GM12878 (cell line): Measurements from ENCODE around the gene SYF2. TPM values are rescaled to one million over a fixed set of nuclear protein-coding genes. Genes with fewer than 3 reads are reported as not detected.

Experiments used
- CREB1 ChIP-seq: IDR thresholded peaks from 2 replicates; pipeline ENCODE4 v1.6.1; 2012; ENCODE audit warnings: low read depth, mild to moderate bottlenecking, inconsistent platforms
- GABPA ChIP-seq: IDR thresholded peaks from 2 replicates; pipeline ENCODE4 v1.6.1; 2014; ENCODE audit warnings: antibody characterized with exemption, low read depth, mild to moderate bottlenecking, inconsistent platforms
- GATAD2B ChIP-seq: fragments of 450-650 bp; conservative IDR thresholded peaks from 2 replicates; pipeline ENCODE4 v1.6.1; 2017; ENCODE audit warnings: low read depth, mild to moderate bottlenecking, moderate library complexity
- HDGF ChIP-seq: fragments of 450-650 bp; IDR thresholded peaks from 2 replicates; pipeline ENCODE4 v1.6.1; 2016; ENCODE audit warnings: antibody characterized with exemption
- JUNB ChIP-seq: IDR thresholded peaks from 2 replicates; pipeline ENCODE4 v1.6.1; 2016; ENCODE audit warnings: antibody characterized with exemption, mild to moderate bottlenecking
- LARP7 ChIP-seq: fragments of 450-650 bp; IDR thresholded peaks from 2 replicates; pipeline ENCODE4 v1.6.1; 2017; ENCODE audit warnings: mild to moderate bottlenecking
- MTA2 ChIP-seq: fragments of 450-650 bp; IDR thresholded peaks from 2 replicates; pipeline ENCODE4 v1.6.1; 2016; ENCODE audit warnings: low read depth, mild to moderate bottlenecking, moderate library complexity
- MTA3 ChIP-seq: IDR thresholded peaks from 2 replicates; pipeline ENCODE4 v1.6.1; 2012; ENCODE audit warnings: low read length, inconsistent platforms, borderline replicate concordance
- NFIC ChIP-seq: IDR thresholded peaks from 2 replicates; pipeline ENCODE4 v1.6.1; 2012; ENCODE audit warnings: low read depth, mild to moderate bottlenecking, inconsistent platforms, low read length, moderate library complexity
- POLR2AphosphoS2 ChIP-seq: IDR thresholded peaks from 2 replicates; pipeline ENCODE4 v1.6.1; 2011; ENCODE audit warnings: low read depth, mild to moderate bottlenecking, low read length, improper control_type of control experiment, moderate library complexity
- SMARCA5 ChIP-seq: fragments of 450-650 bp; IDR thresholded peaks from 2 replicates; pipeline ENCODE4 v1.6.1; 2017; ENCODE audit warnings: mild to moderate bottlenecking
- SMC3 ChIP-seq: IDR thresholded peaks from 2 replicates; pipeline ENCODE4 v1.6.1; 2011; ENCODE audit warnings: low read length, improper control_type of control experiment, borderline replicate concordance
- SP1 ChIP-seq: IDR thresholded peaks from one replicate; pipeline ENCODE4 v1.6.1; 2011; ENCODE audit warnings: low read depth, low read length
- SREBF2 ChIP-seq: IDR thresholded peaks from 2 replicates; pipeline ENCODE4 v1.6.1; 2012; ENCODE audit warnings: mild to moderate bottlenecking, low read length
- ZNF217 ChIP-seq: fragments of 450-650 bp; IDR thresholded peaks from 2 replicates; pipeline ENCODE4 v1.6.1; 2017; ENCODE audit warnings: antibody characterized with exemption, mild to moderate bottlenecking
- ZNF622 ChIP-seq: fragments of 450-650 bp; IDR thresholded peaks from 2 replicates; pipeline ENCODE4 v1.6.1; 2017; ENCODE audit warnings: mild to moderate bottlenecking, inconsistent platforms
- ZSCAN29 ChIP-seq: fragments of 450-650 bp; IDR thresholded peaks from 2 replicates; pipeline ENCODE4 v1.6.1; 2017; ENCODE audit warnings: mild to moderate bottlenecking, moderate library complexity
- polyA plus RNA-seq, 11 experiments: library from polyadenylated mRNA; depleted of rRNA in 4 of 11; unstranded in 6 of 11; stranded (reverse) in 5 of 11; fragments of >200 nt; fragmentation: Nextera tagmentation in 4 of 11; fragmentation: Illumina TruSeq in 1 of 11; extraction: Ambion mirVana in 4 of 11; extraction: Trizol in 1 of 11; gene quantifications; 1 replicate in 1 of 11; 2 replicates in 10 of 11; pipeline versions ENCODE4 v1.2.1 to v1.2.3, GENCODE V29; 2011 to 2016; ENCODE audit warnings: inconsistent platforms in 2 of 11, missing spikeins in 2 of 11, low read depth in 1 of 11
- total RNA-seq, 4 experiments: library from RNA; depleted of rRNA in 3 of 4; stranded (reverse); fragments of >200 nt in 3 of 4; fragmentation: Illumina TruSeq in 1 of 4; extraction: Trizol in 1 of 4; gene quantifications; 2 replicates each; pipeline versions ENCODE4 v1.2.1 to v1.2.3, GENCODE V29; 2013 to 2021
- TF ChIP-seq, protein P1 (sequence below): fragments of 450-650 bp; IDR thresholded peaks from 2 replicates; pipeline ENCODE4 v1.6.1; 2017; ENCODE audit warnings: antibody characterized with exemption, mild to moderate bottlenecking, moderate library complexity
- TF ChIP-seq, protein P2 (sequence below): fragments of 450-650 bp; IDR thresholded peaks from 2 replicates; pipeline ENCODE4 v1.6.1; 2017; ENCODE audit warnings: low read depth, mild to moderate bottlenecking, moderate library complexity
- TF ChIP-seq, protein P3 (sequence below): fragments of 450-650 bp; IDR thresholded peaks from 2 replicates; pipeline ENCODE4 v1.6.1; 2018; ENCODE audit warnings: borderline replicate concordance, mild to moderate bottlenecking; ENCODE audit not compliant: partially characterized antibody

The SYF2 gene
- total and polyA plus RNA-seq, 10 of the 15 experiments (the other 5 are each of a cell fraction or from before 2014, with no cell fraction given): 20.3 to 70.5 (median 35.3) TPM

DNA sequence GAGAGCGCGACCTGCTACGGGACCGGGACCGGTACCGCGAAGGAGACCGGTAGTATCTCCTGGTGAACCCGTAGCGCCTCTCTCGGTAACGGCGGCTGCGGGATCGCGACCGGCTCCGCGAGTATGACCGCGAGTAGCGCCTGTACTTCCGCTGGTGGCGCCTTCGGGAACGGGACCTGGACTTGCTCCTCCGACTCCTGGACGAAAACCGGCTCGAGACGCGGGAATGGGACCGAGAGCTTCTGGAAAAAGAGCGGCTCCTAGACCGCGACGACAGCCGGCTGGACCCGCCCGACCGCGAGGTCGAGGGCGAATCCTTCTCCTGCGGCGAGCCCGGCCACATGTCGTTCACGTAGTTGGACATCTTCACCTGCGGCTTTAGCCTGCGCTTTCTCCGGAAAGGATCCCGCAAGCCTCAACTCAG lies 14.3 kb upstream of the SYF2 start (continued):
- TF ChIP-seq, protein P1, sequence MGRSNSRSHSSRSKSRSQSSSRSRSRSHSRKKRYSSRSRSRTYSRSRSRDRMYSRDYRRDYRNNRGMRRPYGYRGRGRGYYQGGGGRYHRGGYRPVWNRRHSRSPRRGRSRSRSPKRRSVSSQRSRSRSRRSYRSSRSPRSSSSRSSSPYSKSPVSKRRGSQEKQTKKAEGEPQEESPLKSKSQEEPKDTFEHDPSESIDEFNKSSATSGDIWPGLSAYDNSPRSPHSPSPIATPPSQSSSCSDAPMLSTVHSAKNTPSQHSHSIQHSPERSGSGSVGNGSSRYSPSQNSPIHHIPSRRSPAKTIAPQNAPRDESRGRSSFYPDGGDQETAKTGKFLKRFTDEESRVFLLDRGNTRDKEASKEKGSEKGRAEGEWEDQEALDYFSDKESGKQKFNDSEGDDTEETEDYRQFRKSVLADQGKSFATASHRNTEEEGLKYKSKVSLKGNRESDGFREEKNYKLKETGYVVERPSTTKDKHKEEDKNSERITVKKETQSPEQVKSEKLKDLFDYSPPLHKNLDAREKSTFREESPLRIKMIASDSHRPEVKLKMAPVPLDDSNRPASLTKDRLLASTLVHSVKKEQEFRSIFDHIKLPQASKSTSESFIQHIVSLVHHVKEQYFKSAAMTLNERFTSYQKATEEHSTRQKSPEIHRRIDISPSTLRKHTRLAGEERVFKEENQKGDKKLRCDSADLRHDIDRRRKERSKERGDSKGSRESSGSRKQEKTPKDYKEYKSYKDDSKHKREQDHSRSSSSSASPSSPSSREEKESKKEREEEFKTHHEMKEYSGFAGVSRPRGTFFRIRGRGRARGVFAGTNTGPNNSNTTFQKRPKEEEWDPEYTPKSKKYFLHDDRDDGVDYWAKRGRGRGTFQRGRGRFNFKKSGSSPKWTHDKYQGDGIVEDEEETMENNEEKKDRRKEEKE: 0 out of 2 replicates have a peak, but pooled peaks have one; percentile 29
- TF ChIP-seq NFIC: no peak
- TF ChIP-seq GABPA: no peak
- TF ChIP-seq JUNB: no peak
- no peak for TF ChIP-seq MTA3
- TF ChIP-seq, protein P2, sequence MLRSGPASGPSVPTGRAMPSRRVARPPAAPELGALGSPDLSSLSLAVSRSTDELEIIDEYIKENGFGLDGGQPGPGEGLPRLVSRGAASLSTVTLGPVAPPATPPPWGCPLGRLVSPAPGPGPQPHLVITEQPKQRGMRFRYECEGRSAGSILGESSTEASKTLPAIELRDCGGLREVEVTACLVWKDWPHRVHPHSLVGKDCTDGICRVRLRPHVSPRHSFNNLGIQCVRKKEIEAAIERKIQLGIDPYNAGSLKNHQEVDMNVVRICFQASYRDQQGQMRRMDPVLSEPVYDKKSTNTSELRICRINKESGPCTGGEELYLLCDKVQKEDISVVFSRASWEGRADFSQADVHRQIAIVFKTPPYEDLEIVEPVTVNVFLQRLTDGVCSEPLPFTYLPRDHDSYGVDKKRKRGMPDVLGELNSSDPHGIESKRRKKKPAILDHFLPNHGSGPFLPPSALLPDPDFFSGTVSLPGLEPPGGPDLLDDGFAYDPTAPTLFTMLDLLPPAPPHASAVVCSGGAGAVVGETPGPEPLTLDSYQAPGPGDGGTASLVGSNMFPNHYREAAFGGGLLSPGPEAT: no peak
- TF ChIP-seq GATAD2B: 0 out of 2 replicates have a peak, but pooled peaks have one; percentile 26
- no peak for TF ChIP-seq ZSCAN29
- no peak for TF ChIP-seq CREB1
- no peak for TF ChIP-seq SMC3
- TF ChIP-seq LARP7: peak; percentile 46; the same call in 1 of the 2 replicates
- 0 out of 2 replicates have a peak, but pooled peaks have one; percentile 56 for TF ChIP-seq HDGF
- TF ChIP-seq SP1: no peak
- no peak; the same call in 1 of the 2 replicates for TF ChIP-seq POLR2AphosphoS2
- TF ChIP-seq SREBF2: no peak
- TF ChIP-seq SMARCA5: peak; percentile 45; the same call in 1 of the 2 replicates
- TF ChIP-seq, protein P3, sequence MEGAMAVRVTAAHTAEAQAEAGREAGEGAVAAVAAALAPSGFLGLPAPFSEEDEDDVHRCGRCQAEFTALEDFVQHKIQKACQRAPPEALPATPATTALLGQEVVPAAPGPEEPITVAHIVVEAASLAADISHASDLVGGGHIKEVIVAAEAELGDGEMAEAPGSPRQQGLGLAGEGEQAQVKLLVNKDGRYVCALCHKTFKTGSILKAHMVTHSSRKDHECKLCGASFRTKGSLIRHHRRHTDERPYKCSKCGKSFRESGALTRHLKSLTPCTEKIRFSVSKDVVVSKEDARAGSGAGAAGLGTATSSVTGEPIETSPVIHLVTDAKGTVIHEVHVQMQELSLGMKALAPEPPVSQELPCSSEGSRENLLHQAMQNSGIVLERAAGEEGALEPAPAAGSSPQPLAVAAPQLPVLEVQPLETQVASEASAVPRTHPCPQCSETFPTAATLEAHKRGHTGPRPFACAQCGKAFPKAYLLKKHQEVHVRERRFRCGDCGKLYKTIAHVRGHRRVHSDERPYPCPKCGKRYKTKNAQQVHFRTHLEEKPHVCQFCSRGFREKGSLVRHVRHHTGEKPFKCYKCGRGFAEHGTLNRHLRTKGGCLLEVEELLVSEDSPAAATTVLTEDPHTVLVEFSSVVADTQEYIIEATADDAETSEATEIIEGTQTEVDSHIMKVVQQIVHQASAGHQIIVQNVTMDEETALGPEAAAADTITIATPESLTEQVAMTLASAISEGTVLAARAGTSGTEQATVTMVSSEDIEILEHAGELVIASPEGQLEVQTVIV: no peak
- TF ChIP-seq MTA2: no peak
- TF ChIP-seq ZNF622: no peak
- TF ChIP-seq ZNF217: no peak
